Osteocyte (in vitro differentiated cells): ENCODE results near the gene NRG2. TPM values are rescaled to one million over a fixed set of nuclear protein-coding genes. Genes with fewer than 3 reads are reported as not detected.
A peak's percentile ranks its signal among the peaks of the same experiment; 100 is the strongest.

Source experiments
- DNase-seq: peaks from one replicate; pipeline ENCODE4 v3.0.0; 2021; ENCODE audit warnings: mixed read lengths; ENCODE audit not compliant: unreplicated experiment; ENCODE audit errors: extremely low spot score
- H3K27ac Mint-ChIP-seq: one replicate; pipeline ENCODE4 v1.8.0; 2021; ENCODE audit warnings: mild to moderate bottlenecking, mixed read lengths; ENCODE audit not compliant: unreplicated experiment
- H3K27me3 Mint-ChIP-seq: one replicate; pipeline ENCODE4 v1.8.0; 2021; ENCODE audit warnings: mixed read lengths; ENCODE audit not compliant: unreplicated experiment
- H3K36me3 Mint-ChIP-seq: one replicate; pipeline ENCODE4 v1.8.0; 2021; ENCODE audit warnings: mixed read lengths; ENCODE audit not compliant: unreplicated experiment
- H3K4me1 Mint-ChIP-seq: one replicate; pipeline ENCODE4 v1.8.0; 2021; ENCODE audit warnings: mixed read lengths; ENCODE audit not compliant: unreplicated experiment
- H3K4me3 Mint-ChIP-seq: one replicate; pipeline ENCODE4 v1.8.0; 2021; ENCODE audit warnings: mild to moderate bottlenecking, moderate library complexity, mixed read lengths; ENCODE audit not compliant: unreplicated experiment
- H3K9me3 Mint-ChIP-seq: one replicate; pipeline ENCODE4 v1.8.0; 2021; ENCODE audit warnings: mixed read lengths; ENCODE audit not compliant: unreplicated experiment
- total RNA-seq: library from RNA; stranded (reverse); gene quantifications from 2 replicates; pipeline ENCODE4 v1.2.1, GENCODE V29; 2021
- TF ChIP-seq, protein P1 (sequence below): fragments of 200-600 bp; sonication (generic); IDR thresholded peaks from 2 replicates; pipeline ENCODE4 v1.5.0; 2021; ENCODE audit warnings: antibody characterized with exemption, mild to moderate bottlenecking, moderate library complexity

The NRG2 gene
- total RNA-seq, 1 donor from 2014 or later: 0.86 TPM

DNA sequence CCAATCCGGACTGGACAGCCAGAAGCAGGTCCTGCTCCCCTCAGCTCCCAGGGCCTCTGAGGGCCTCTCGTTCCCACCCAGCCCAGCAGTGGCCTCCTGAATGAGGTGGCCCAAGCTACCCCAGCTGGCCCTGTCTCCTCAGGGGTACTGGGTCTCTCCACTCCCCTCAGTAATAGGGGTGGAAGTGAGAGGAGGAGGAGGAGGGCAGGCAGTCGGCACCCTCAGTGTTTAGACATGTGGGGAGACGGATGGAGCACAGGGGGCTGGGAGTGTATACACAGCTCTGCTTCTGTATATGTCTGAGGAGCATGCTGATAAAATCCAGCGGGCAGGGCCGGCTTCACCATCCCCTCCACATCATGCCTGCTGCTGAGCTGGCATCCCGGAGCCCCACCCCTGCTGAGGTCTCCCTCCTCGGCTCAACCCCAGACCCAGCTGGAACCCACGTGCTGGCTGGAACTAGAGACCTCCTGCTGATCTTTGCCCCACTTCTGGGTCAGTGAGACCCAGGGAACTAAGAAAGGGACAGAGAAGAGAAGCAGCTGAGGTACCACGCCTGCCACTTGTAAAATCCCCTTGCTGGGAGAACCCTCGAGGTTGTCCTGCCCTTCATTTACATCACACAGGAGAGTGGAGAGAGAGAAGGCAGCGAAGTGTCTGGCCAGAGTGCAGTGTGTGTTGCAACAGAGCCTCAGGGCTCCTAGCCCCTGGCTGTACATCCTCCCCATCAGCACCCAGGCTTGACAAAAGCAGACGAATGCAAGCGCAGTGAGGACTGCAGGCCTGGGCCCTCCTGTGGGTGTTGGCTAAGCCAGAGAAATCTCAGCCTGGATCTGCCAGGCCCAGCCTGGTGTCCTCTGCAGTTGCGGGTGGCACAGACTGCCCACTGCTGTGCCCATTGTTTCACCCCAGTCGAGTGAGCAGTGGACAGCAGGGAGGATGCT, 170.0 kb downstream of the NRG2 start:
- peaks cover 40% of the 10 kb centered on the region for H3K27me3 Mint-ChIP-seq
- H3K4me3 Mint-ChIP-seq: no peak overlapping the region
- no peaks in the 10 kb centered on the region for H3K36me3 Mint-ChIP-seq
- H3K4me1 Mint-ChIP-seq: peaks cover 4% of the 10 kb centered on the region
- H3K27ac Mint-ChIP-seq: no peak overlapping the region
- no peaks in the 10 kb centered on the region for H3K9me3 Mint-ChIP-seq
- TF ChIP-seq, protein P1, sequence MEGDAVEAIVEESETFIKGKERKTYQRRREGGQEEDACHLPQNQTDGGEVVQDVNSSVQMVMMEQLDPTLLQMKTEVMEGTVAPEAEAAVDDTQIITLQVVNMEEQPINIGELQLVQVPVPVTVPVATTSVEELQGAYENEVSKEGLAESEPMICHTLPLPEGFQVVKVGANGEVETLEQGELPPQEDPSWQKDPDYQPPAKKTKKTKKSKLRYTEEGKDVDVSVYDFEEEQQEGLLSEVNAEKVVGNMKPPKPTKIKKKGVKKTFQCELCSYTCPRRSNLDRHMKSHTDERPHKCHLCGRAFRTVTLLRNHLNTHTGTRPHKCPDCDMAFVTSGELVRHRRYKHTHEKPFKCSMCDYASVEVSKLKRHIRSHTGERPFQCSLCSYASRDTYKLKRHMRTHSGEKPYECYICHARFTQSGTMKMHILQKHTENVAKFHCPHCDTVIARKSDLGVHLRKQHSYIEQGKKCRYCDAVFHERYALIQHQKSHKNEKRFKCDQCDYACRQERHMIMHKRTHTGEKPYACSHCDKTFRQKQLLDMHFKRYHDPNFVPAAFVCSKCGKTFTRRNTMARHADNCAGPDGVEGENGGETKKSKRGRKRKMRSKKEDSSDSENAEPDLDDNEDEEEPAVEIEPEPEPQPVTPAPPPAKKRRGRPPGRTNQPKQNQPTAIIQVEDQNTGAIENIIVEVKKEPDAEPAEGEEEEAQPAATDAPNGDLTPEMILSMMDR: no peak
- no peak for DNase-seq

DNA sequence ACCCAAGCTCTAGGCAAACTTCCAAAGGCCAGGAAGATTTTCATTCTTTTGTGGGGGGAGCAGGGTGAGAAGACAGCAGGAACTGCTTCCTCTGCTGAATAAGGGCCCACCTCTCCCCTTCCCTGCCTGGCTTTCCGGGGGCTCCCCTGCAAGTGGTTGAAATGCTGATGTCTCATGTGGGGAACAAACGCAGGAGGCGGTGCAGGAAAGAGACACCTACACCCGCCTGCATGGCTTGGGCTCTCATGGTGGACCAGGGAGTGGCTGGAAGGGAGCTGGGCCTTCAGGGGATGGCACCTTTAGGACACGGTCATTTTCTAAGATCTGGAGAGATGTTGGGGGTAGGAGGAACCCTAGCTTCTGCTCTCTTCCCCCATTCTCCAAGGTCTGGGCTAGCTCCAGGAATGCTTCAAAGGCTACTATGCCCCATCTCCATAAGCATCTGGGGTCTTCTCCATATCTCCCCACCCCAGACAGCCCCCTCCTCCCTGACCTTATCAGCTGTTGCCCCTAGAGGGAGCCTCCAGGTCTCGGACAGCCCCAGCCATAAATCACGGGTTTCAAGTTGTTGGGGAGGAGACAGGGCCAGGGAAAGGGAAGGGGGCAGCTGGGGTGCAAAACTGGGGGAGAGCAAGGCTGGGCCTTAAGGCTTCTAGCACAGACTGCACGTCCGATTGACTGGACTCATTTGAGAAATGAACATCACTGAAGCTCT, 170.9 kb downstream of the NRG2 start:
- DNase-seq: no peak
- Mint-ChIP-seq H3K27me3 (peaks cover 46% of the 10 kb centered on the region), H3K36me3 (no peaks in the 10 kb centered on the region), H3K4me1 (peaks cover 4% of the 10 kb centered on the region), H3K4me3 (no peak overlapping the region), H3K27ac (no peak overlapping the region), H3K9me3 (no peaks in the 10 kb centered on the region)
- TF ChIP-seq, protein P1: peak; percentile 16

DNA sequence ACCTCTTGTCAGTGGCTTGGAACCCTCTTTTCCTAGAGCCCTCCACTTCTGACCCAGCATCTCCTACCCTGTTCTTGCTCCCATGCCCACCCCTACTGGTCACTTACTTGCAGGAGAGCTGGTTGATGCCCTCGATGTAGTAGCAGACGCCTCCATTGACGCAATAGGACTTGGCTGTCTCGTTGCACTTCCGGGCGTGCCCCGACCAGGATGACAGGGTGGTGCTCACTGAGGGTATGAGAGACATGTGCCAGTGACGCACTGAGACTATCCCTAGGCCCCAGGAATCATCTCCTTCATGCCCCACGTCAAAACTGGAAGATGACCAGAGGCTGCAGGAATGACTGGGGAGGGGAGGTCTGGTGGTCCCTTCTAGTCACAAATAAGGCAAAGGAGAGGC, 171.5 kb downstream of the NRG2 start:
- Mint-ChIP-seq H3K36me3 (no peaks in the 10 kb centered on the region), H3K9me3 (no peaks in the 10 kb centered on the region), H3K27me3 (peaks cover 52% of the 10 kb centered on the region), H3K27ac (no peak overlapping the region), H3K4me1 (peaks cover 4% of the 10 kb centered on the region), H3K4me3 (no peak overlapping the region)
- TF ChIP-seq, protein P1: no peak
- no peak for DNase-seq

DNA sequence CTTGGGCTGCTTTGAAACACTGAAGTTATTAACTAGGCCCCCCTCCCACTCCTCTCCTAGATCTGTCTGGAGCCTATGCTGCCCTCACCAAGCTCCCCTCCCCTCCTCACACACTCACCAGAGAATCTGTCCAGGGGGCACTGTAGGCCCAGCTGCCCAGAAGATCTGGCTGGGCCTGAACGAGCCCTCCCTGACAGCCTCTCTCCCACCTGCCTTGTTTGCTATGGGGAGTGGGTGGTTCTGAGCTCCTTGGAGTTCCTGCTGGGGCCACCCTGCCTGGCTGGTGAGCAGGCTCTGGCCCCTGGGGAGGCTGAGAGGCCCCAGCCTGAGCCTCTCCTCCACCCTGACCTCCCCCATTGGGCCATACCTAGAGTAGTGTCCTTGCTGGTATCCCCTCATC, 172.4 kb downstream of the NRG2 start:
- Mint-ChIP-seq H3K36me3 (no peaks in the 10 kb centered on the region), H3K4me1 (peaks cover 4% of the 10 kb centered on the region), H3K27ac (no peak overlapping the region), H3K4me3 (no peak overlapping the region), H3K27me3 (peaks cover 59% of the 10 kb centered on the region), H3K9me3 (no peaks in the 10 kb centered on the region)
- no peak for DNase-seq
- TF ChIP-seq, protein P1: no peak
